ENCODE measurements around the gene GGCX. TPM values are rescaled to one million over a fixed set of nuclear protein-coding genes. Genes with fewer than 3 reads are reported as not detected.

GGCX gene
- total RNA-seq, 1 experiment from 2014 or later, result 28.9 TPM

DNA sequence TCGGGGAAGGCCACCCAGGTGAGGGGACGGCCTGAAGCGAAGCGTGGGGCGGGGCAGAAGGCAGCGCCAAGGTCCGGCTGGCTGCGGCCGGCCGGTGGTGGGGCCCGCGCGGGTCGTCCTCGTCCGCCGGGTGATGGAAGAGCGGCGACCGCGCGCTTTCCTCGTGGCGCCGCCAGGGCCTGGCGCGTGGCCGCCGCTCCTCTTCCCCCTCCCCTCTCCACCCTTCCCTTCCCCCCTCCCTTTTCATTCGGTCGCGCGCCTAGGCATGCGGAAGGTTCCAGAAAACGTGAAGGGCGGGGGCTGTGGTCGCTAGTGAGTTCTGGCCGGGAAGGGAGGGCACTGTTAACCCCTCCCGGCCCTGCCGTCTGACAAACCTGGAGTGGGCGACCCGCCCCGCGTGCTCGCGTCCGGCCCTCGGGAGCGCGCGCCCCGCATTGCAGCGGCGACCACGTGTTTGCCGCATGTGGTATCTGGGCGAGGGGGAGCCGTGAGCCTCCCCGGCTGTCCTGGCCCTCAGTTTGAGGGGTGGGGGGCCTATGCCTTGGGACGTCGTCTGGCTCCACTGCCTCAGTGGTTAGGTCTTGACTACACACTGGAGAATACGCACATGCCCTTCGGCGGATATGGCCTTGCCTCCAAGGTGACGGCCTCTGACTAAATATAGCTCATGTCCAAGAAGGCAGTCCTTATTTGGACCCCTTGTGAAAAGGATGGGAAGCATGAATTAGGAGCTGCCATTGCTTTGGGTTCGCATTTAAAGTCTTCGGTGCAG is 21.7 kb downstream of the GGCX start:
- Histone ChIP-seq H3K9me3 (no peaks in the 10 kb centered on the region), H3K4me3 (peak overlapping the region; percentile 95), H3K36me3 (peaks cover 54% of the 10 kb centered on the region), H3K27me3 (no peaks in the 10 kb centered on the region)
- peak; percentile 85 for DNase-seq

DNA sequence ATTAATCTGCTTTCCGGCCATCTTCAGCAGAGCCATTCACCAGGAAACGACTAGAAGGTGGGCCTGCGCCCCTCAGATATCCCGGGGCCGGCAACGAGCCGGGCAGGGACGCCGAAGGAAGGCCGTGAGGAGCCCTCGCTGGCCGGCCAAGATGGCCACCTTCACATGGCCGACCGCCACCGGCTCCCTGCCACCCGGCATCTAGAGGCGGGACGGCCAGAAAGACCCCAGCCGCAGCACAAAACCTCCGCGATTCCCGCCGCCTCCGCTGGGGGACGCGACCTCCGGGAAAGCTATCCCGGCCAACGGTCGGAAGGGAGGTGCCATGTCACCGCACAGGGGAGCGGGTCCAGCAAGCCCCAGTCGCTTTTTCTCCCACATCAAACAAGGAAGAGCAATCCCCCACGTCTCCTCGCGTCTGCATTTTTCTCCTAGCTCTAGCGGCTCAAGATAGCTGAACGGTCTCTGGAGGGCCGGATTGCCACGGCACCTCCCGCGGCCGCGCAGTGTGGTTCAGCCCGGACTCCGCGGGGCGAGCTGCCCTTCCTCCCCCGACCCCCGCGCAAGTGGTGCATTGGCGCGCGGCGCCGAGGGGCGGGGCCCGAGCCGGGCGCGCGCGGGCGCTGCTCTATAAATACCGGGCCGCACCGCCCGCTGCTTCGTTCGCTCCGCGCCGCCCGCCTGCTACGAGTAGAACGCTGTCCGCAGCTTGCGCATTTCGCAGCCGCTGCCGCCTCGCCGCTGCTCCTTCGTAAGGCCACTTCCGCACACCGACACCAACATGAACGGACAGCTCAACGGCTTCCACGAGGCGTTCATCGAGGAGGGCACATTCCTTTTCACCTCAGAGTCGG is 22.6 kb downstream of the GGCX start, which contains the start of gene MAT2A:
Gene MAT2A, plus strand, starts transcription at position 662 of the 854 bp plus-strand sequence. Its CDS starts 120 bp downstream, at position 782.
- Histone ChIP-seq H3K27me3 (no peaks in the 10 kb centered on the region), H3K36me3 (peaks cover 46% of the 10 kb centered on the region), H3K4me3 (peak within 1 kb of the TSS; percentile 95), H3K9me3 (no peaks in the 10 kb centered on the region)
- DNase-seq, result peak; percentile 95

- Histone ChIP-seq H3K9me3 (no peaks in the 10 kb centered on the region), H3K4me3 (peak overlapping the region; percentile 95), H3K27me3 (no peaks in the 10 kb centered on the region), H3K36me3 (peaks cover 37% of the 10 kb centered on the region)
- DNase-seq, result peak; percentile 32
These were observed 23.4 kb downstream of the GGCX start for GRCh38 chr2:85537600-85538506.

GRCh38 chr2:85536479-85536878 is 24.8 kb downstream of the GGCX start:
- H3K36me3 ChIP-seq, result peaks cover 23% of the 10 kb centered on the region
- H3K27me3 ChIP-seq, result no peaks in the 10 kb centered on the region
- peak; percentile 77 for DNase-seq
- peak overlapping the region; percentile 95; the same call in 1 of the 2 replicates for H3K4me3 ChIP-seq
- no peaks in the 10 kb centered on the region for H3K9me3 ChIP-seq

DNA sequence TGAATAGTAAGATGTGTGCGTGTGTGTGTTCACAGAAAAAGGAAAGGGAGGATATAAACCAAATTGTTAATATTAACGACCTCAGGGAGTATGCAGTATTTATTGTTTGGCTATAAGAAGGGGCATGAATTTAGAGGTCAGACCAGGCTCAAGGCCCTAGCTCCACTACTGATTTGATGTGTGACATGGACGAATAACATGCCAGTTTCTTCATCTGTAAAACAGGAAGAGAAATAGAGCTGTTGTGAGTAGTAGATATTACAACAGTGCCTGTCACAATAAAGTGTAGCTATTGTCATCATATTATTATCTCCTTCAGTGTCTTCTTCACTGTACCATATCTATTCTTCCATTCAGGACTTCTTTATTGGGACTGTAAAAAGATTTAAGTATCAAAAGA is 26.4 kb downstream of the GGCX start:
- Histone ChIP-seq H3K36me3 (peaks cover 7% of the 10 kb centered on the region), H3K9me3 (no peaks in the 10 kb centered on the region), H3K4me3 (no peak overlapping the region), H3K27me3 (no peaks in the 10 kb centered on the region)
- DNase-seq, result no peak

GRCh38 chr2:85534099-85534498 is 27.2 kb downstream of the GGCX start:
- H3K27me3 ChIP-seq, result no peaks in the 10 kb centered on the region
- no peak overlapping the region for H3K4me3 ChIP-seq
- no peaks in the 10 kb centered on the region for H3K9me3 ChIP-seq
- no peak for DNase-seq
- H3K36me3 ChIP-seq, result peaks cover under 1% of the 10 kb centered on the region; the same call in 1 of the 2 replicates

DNA sequence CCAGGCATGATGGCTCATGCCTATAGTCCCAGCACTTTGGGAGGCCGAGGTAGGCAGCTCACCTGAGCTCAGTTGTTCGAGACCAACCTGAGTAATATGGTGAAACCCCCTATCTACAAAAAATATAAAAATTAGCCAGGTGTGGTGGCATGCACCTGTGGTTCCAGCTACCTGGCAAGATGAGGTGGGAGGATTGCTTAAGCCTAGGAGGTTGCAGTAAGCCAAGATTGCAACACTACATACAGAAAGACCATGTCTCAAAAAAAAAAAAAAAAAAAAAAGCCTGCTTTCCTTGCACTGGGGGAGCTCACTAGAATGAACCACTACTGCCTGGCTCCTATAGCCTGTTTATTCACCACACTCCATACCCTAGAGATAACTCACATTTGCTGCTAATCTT is 29.7 kb downstream of the GGCX start:
- H3K27me3 ChIP-seq, result no peaks in the 10 kb centered on the region
- no peak for DNase-seq
- H3K9me3 ChIP-seq, result no peaks in the 10 kb centered on the region
- no peaks in the 10 kb centered on the region for H3K36me3 ChIP-seq
- H3K4me3 ChIP-seq, result no peak overlapping the region

DNA sequence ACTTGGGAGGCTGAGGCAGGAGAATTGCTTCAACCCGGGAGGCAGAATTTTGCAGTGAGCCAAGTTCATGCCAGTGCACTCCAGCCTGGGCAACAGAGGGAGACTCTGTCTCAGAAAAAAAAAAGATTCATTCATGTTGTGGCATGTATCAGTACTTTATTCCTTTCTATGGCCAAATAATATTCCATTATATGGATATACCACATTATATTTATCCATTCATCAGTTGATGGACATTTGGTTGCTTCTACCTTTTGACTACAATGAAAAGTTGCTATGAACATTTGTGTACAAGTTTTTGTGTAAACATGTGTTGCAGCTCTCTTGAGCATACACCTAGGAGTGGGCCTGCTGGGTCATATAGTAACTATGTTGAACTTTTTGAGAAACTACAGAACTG is 31.5 kb downstream of the GGCX start:
- DNase-seq, result no peak
- no peaks in the 10 kb centered on the region for H3K9me3 ChIP-seq
- no peak overlapping the region for H3K4me3 ChIP-seq
- no peaks in the 10 kb centered on the region for H3K36me3 ChIP-seq
- no peaks in the 10 kb centered on the region for H3K27me3 ChIP-seq

GRCh38 chr2:85528355-85528754 is 32.9 kb downstream of the GGCX start:
- Histone ChIP-seq H3K9me3 (no peaks in the 10 kb centered on the region), H3K27me3 (no peaks in the 10 kb centered on the region), H3K36me3 (no peaks in the 10 kb centered on the region)

DNA sequence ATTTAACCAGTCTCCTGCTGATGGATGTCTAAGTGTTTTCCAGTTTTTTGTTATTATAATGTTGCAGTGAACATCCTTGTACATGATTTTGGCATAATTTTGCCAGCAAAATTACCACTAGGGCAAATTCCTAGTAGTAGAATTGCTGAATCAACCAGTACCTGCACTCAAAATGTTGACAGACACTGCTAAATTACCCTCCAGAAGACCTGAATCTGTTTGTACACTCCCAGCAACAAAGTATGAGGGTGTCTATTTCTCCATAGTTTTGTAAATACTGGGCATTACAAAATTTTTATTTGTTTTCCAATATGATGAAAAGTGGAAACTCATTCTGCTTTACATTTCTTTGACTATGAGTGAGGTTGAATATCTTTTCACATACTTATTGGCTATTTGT is 33.5 kb downstream of the GGCX start:
- Histone ChIP-seq H3K27me3 (no peaks in the 10 kb centered on the region), H3K36me3 (no peaks in the 10 kb centered on the region), H3K9me3 (no peaks in the 10 kb centered on the region), H3K4me3 (no peak overlapping the region)
- DNase-seq, result no peak

More at GRCh38 chr2:85528355-85528754, 32.9 kb downstream of the GGCX start:
- no peak overlapping the region for H3K4me3 ChIP-seq
- no peak for DNase-seq

- Histone ChIP-seq H3K4me3 (no peak overlapping the region), H3K36me3 (no peaks in the 10 kb centered on the region), H3K27me3 (no peaks in the 10 kb centered on the region), H3K9me3 (no peaks in the 10 kb centered on the region)
- no peak for DNase-seq
These were observed 35.7 kb downstream of the GGCX start for GRCh38 chr2:85525567-85525966.

DNA sequence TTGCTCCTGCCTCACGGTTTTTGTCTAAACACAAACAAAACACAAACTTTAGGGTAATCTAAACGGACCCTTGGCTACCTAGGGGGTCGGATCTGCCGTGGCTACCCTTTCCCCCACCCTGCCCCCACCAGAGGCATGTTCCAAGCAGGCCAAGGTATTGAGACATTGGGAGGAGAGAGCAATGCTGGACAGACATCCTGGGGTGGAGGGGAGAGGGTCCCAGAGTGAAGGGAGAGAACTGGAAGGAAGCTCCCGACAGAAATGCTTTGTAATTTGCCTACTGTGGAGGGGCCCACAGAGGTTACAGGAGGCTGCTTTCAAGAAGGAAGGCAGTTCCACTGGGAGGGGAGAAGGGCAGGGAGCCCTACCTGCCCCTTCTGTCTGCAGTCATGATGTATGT is 36.3 kb downstream of the GGCX start:
- Histone ChIP-seq H3K27me3 (no peaks in the 10 kb centered on the region), H3K4me3 (no peak overlapping the region), H3K36me3 (no peaks in the 10 kb centered on the region), H3K9me3 (no peaks in the 10 kb centered on the region)
- DNase-seq, result no peak

DNA sequence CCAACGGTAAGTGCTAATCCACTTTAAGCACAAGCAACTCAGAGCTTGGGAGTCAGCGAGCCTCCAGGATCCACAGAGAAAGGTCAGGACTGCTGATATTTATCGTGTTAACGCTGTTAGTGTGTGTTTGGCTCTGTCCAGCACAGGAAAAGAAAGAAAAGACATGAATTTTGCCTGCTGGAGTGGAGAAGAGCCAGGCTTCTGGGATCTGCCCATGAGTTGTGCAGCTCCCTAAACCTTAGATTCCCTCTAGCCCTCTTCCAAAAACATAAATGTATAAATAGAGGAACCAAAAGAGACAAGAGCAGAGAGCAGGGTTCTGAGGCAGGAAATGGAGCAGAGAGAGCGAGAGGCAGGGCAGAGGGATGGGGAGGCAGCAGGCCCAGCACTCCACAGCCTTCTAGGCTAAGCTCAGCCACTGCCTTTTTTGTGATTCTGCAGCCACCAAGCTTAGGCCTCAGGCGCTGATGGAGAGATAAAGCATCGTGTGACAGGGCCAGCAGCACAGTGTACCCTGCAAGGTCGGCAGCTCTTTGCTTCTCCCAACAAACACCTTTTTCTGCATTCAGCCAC is 36.9 kb downstream of the GGCX start:
- Histone ChIP-seq H3K27me3 (no peaks in the 10 kb centered on the region), H3K36me3 (no peaks in the 10 kb centered on the region), H3K4me3 (no peak overlapping the region), H3K9me3 (no peaks in the 10 kb centered on the region)
- no peak for DNase-seq

- DNase-seq, result no peak
These were observed 37.4 kb downstream of the GGCX start for GRCh38 chr2:85523903-85524335.

GRCh38 chr2:85523062-85523902 is 38.0 kb downstream of the GGCX start:
- Histone ChIP-seq H3K27me3 (no peaks in the 10 kb centered on the region), H3K9me3 (no peaks in the 10 kb centered on the region), H3K36me3 (no peaks in the 10 kb centered on the region), H3K4me3 (no peak overlapping the region)
- DNase-seq, result no peak

More at GRCh38 chr2:85523903-85524335, 37.4 kb downstream of the GGCX start:
- Histone ChIP-seq H3K27me3 (no peaks in the 10 kb centered on the region), H3K36me3 (no peaks in the 10 kb centered on the region), H3K4me3 (no peak overlapping the region), H3K9me3 (no peaks in the 10 kb centered on the region)
